CD4-positive, alpha-beta T cell (primary cell): ENCODE data around the gene FUT8. TPM values are rescaled to one million over a fixed set of nuclear protein-coding genes. Genes with fewer than 3 reads are reported as not detected.

Experiments used
- ATAC-seq: fragments of 200-7000 bp; cut with Tn5 transposase; one replicate; pipeline ENCODE4 v1.10.0; 2022; ENCODE audit warnings: mild to moderate bottlenecking; ENCODE audit not compliant: poor library complexity
- CTCF ChIA-PET: fragments of 350-600 bp; sonication (Branson Sonifier 250); formaldehyde crosslinking; loops from one replicate; lab custom pipeline; 2021; ENCODE audit warnings: antibody characterized with exemption, inconsistent platforms; lab: Charles Lee
- POLR2A ChIA-PET: fragments of 350-600 bp; sonication (Branson Sonifier 250); formaldehyde crosslinking; loops from one replicate; lab custom pipeline; 2021; ENCODE audit warnings: antibody characterized with exemption, inconsistent platforms; lab: Charles Lee
- DNase-seq, 14 experiments: peaks; one replicate each; pipeline ENCODE4 v3.0.0-alpha.2; 2013 to 2020; ENCODE audit warnings: mixed read lengths in 2 of 14
- H3K27ac ChIP-seq, 2 donors: one replicate each; pipeline versions ENCODE4 v1.5.1 to v1.7.0; 2013; ENCODE audit warnings: low read length in 2 of 2, low read depth in 1 of 2, mild to moderate bottlenecking in 1 of 2
- H3K27me3 ChIP-seq, 2 experiments: 1 replicate in 1 of 2; 2 replicates in 1 of 2; pipeline versions ENCODE4 v1.6.1 to v1.7.0; 2013; ENCODE audit warnings: low read length in 2 of 2, control low read depth in 1 of 2, mild to moderate bottlenecking in 1 of 2, moderate library complexity in 1 of 2; ENCODE audit not compliant: insufficient read depth in 2 of 2, control insufficient read depth in 1 of 2
- H3K36me3 ChIP-seq: one replicate; pipeline ENCODE4 v1.6.1; 2013; ENCODE audit warnings: low read length, control low read depth; ENCODE audit not compliant: insufficient read depth
- H3K4me1 ChIP-seq: one replicate; pipeline ENCODE4 v1.6.1; 2013; ENCODE audit warnings: low read length, control low read depth; ENCODE audit not compliant: insufficient read depth
- H3K4me3 ChIP-seq: one replicate; pipeline ENCODE4 v1.5.1; 2013; ENCODE audit warnings: mild to moderate bottlenecking, low read length, moderate library complexity
- H3K9me3 ChIP-seq, 2 experiments: 1 replicate in 1 of 2; 2 replicates in 1 of 2; pipeline versions ENCODE4 v1.6.1 to v1.7.0; 2013; ENCODE audit warnings: low read length in 2 of 2, mild to moderate bottlenecking in 2 of 2, control low read depth in 1 of 2, moderate library complexity in 1 of 2; ENCODE audit not compliant: control insufficient read depth in 1 of 2, insufficient read depth in 1 of 2
- H3K27ac Mint-ChIP-seq: one replicate; pipeline ENCODE4 v1.8.0; 2020; ENCODE audit warnings: mixed read lengths
- H3K27me3 Mint-ChIP-seq: one replicate; pipeline ENCODE4 v1.8.0; 2021; ENCODE audit warnings: mixed read lengths
- H3K36me3 Mint-ChIP-seq: one replicate; pipeline ENCODE4 v1.8.0; 2021; ENCODE audit warnings: low read depth, mixed read lengths
- H3K4me1 Mint-ChIP-seq: one replicate; pipeline ENCODE4 v1.8.0; 2021; ENCODE audit warnings: low read depth, mixed read lengths
- H3K4me3 Mint-ChIP-seq: one replicate; pipeline ENCODE4 v1.8.0; 2020; ENCODE audit warnings: mild to moderate bottlenecking, mixed read lengths
- H3K9me3 Mint-ChIP-seq: one replicate; pipeline ENCODE4 v1.8.0; 2020; ENCODE audit warnings: mixed read lengths
- CTCF ChIP-seq: fragments of 200-600 bp; IDR thresholded peaks from one replicate; pipeline ENCODE4 v1.8.0; 2022; ENCODE audit warnings: antibody characterized with exemption, mild to moderate bottlenecking
- intact Hi-C, 2 experiments: fragments of 100-400 bp; cut with DNase I in 1 of 2; cut with micrococcal nuclease in 1 of 2; formaldehyde crosslinking; loops; one replicate each; pipeline versions ENCODE4 v1.15.1 to v1.9.0; 2023 to 2025; cut with DNase I, micrococcal nuclease
- total RNA-seq, 174 experiments: library from RNA in 2 of 174; stranded (reverse) in 2 of 174; gene quantifications; one replicate each; pipeline ENCODE4 v1.2.3 and lab custom pipeline; 2021 to 2026

FUT8 gene
- total RNA-seq, 2 experiments from 2014 or later: 31.3 to 39.1 TPM

- no peaks in the 10 kb centered on the region for H3K9me3 ChIP-seq
- DNase-seq: peak in 1 of 14 experiments; percentile 8
- H3K36me3 ChIP-seq: no peaks in the 10 kb centered on the region
- H3K27ac Mint-ChIP-seq: no peak overlapping the region
- H3K27me3 ChIP-seq: no peaks in the 10 kb centered on the region
- H3K4me1 ChIP-seq: no peaks in the 10 kb centered on the region
- ATAC-seq: no peak
- H3K36me3 Mint-ChIP-seq: peaks cover 4% of the 10 kb centered on the region
- peaks cover 14% of the 10 kb centered on the region for H3K4me1 Mint-ChIP-seq
- no peaks in the 10 kb centered on the region for H3K27me3 Mint-ChIP-seq
- ChIA-PET CTCF (no interaction called here), POLR2A (no interaction called here)
- intact Hi-C loops: loop anchor here in 1 of 2 experiments (10.0 kb wide), 1 partner anchor 380 kb away; no protein-coding TSS in a partner anchor
- H3K4me3 ChIP-seq: no peak overlapping the region
- no peaks in the 10 kb centered on the region for H3K9me3 Mint-ChIP-seq
- H3K27ac ChIP-seq: no peak overlapping the region
- H3K4me3 Mint-ChIP-seq: no peak overlapping the region
- no peak for TF ChIP-seq CTCF
These were observed 192.0 kb downstream of the FUT8 start for GRCh38 chr14:65604535-65604934.

DNA sequence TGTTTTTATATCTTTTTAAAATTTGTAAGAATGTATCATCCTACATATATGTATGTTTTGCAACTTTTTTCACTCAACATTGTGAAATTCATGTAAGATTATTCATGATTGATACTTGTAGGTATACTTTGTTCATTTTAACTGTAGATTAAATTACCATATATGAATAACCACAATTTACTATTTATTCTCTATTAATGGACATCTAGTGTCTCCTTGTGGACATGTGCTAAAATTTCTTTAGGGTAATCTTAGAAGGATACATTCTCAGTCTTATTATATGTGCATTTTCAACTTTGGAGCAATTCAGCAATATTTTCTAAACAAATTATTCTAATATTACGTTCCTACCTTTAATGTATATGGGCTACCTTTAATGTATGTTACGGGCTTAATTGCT is 192.4 kb downstream of the FUT8 start:
- intact Hi-C loops: loop anchor here in 1 of 2 experiments (10.0 kb wide), 1 partner anchor 380 kb away; no protein-coding TSS in a partner anchor
- Mint-ChIP-seq H3K27me3 (no peaks in the 10 kb centered on the region), H3K4me3 (no peak overlapping the region), H3K9me3 (no peaks in the 10 kb centered on the region), H3K27ac (no peak overlapping the region), H3K4me1 (peaks cover 12% of the 10 kb centered on the region), H3K36me3 (peaks cover 6% of the 10 kb centered on the region)
- TF ChIP-seq CTCF: no peak
- Histone ChIP-seq H3K27me3 (no peaks in the 10 kb centered on the region), H3K9me3 (no peaks in the 10 kb centered on the region), H3K4me3 (no peak overlapping the region), H3K36me3 (no peaks in the 10 kb centered on the region), H3K27ac (no peak overlapping the region), H3K4me1 (no peaks in the 10 kb centered on the region)
- peak in 1 of 14 experiments; percentile 17 for DNase-seq
- CTCF ChIA-PET: no interaction called here
- POLR2A ChIA-PET: no interaction called here
- no peak for ATAC-seq

DNA sequence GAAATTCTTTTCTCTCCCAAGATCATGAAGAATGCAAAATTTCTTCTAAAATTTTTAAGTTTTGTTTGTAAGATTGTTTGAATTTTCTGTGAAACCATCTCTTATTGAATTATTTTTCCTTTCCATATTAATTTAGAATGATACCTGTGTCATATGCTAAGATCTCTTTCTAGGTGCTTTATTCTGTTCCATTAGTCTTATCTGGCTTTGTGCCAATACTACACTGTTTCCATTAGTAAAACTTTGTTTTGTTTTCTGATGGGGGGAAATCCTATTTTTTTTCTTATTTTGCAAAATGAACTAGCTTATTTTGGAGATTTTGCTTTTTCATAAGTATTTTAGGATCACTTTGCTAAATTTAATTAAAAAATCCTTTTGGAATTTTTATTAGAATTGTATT is 193.9 kb downstream of the FUT8 start:
- Mint-ChIP-seq H3K4me1 (peaks cover 7% of the 10 kb centered on the region), H3K9me3 (no peaks in the 10 kb centered on the region), H3K27ac (no peak overlapping the region), H3K27me3 (no peaks in the 10 kb centered on the region), H3K36me3 (peaks cover 4% of the 10 kb centered on the region), H3K4me3 (no peak overlapping the region)
- CTCF ChIA-PET: no interaction called here
- no peaks in the 10 kb centered on the region for H3K27me3 ChIP-seq
- intact Hi-C loops: loop anchor here in 1 of 2 experiments (10.0 kb wide), 1 partner anchor 382 kb away; no protein-coding TSS in a partner anchor
- no peak for TF ChIP-seq CTCF
- no peaks in the 10 kb centered on the region for H3K4me1 ChIP-seq
- H3K27ac ChIP-seq: no peak overlapping the region
- H3K36me3 ChIP-seq: no peaks in the 10 kb centered on the region
- H3K9me3 ChIP-seq: no peaks in the 10 kb centered on the region
- POLR2A ChIA-PET: no interaction called here
- no peak for ATAC-seq
- H3K4me3 ChIP-seq: no peak overlapping the region
- no peak for DNase-seq
